MM.1S (cell line): ENCODE measurements around the gene KRTAP2-2.

Experiments used
- EZH2 ChIP-seq: fragments of 300-600 bp; sonication (generic); optimal IDR thresholded peaks from 2 replicates; pipeline ENCODE3; 2017; ENCODE audit warnings: low read depth, mild to moderate bottlenecking, antibody characterized with exemption, low read length, mixed read lengths
- EZH2phosphoT487 ChIP-seq: fragments of 300-600 bp; sonication (generic); IDR thresholded peaks from 2 replicates; pipeline ENCODE4 v1.6.1; 2018; ENCODE audit warnings: antibody characterized with exemption, low read length
- TF ChIP-seq, protein P1 (sequence below): fragments of 300-600 bp; sonication (generic); IDR thresholded peaks from 2 replicates; pipeline ENCODE4 v1.5.1; 2016; ENCODE audit warnings: antibody characterized with exemption, low read length, mixed read lengths

DNA sequence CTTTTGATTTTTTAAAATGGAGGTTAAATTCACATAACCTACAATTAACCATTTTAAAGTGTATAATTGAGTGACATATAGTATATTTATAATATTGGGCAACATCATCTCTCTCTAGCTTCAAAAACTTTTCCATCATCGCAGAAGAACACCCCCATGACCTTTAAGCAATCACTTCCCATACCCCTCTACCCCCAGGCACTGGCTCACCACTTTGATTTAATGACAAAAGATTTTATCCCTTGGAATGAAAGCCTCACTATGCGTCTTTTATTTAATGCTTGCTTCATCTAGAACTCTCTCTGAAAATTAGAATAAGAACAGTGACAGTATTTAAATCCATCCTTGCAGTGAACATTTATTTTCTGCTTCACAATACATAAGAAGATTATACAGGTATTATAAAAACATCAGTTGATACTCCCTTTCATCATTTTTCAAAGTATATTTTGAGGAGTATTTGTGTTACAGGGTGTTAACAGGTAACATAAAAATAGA, 17.1 kb downstream of the KRTAP2-2 start:
- TF ChIP-seq EZH2 (no peak), EZH2phosphoT487 (no peak)
- TF ChIP-seq, protein P1, sequence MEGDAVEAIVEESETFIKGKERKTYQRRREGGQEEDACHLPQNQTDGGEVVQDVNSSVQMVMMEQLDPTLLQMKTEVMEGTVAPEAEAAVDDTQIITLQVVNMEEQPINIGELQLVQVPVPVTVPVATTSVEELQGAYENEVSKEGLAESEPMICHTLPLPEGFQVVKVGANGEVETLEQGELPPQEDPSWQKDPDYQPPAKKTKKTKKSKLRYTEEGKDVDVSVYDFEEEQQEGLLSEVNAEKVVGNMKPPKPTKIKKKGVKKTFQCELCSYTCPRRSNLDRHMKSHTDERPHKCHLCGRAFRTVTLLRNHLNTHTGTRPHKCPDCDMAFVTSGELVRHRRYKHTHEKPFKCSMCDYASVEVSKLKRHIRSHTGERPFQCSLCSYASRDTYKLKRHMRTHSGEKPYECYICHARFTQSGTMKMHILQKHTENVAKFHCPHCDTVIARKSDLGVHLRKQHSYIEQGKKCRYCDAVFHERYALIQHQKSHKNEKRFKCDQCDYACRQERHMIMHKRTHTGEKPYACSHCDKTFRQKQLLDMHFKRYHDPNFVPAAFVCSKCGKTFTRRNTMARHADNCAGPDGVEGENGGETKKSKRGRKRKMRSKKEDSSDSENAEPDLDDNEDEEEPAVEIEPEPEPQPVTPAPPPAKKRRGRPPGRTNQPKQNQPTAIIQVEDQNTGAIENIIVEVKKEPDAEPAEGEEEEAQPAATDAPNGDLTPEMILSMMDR = no peak
